Measurements from ENCODE around the gene OR1A2. TPM values are rescaled to one million over a fixed set of nuclear protein-coding genes. Genes with fewer than 3 reads are reported as not detected.

OR1A2 gene
- not detected for total RNA-seq
- long read RNA-seq, result 0 reads

- Histone ChIP-seq H3K4me3 (no peak within 1 kb of the TSS), H3K27ac (replicated peaks) (no peak within 1 kb of the TSS), H3K36me3 (no peaks in the 10 kb centered on the region), H3K27me3 (ENCODE audit: low read depth) (peaks cover 70% of the 10 kb centered on the region), H3K4me1 (no peaks in the 10 kb centered on the region), H3K9me3 (replicated peaks) (peaks cover 17% of the 10 kb centered on the region)
- no peak for DNase-seq
- intact Hi-C loops (cut with micrococcal nuclease), result no loop called here
- TF ChIP-seq, protein P1, sequence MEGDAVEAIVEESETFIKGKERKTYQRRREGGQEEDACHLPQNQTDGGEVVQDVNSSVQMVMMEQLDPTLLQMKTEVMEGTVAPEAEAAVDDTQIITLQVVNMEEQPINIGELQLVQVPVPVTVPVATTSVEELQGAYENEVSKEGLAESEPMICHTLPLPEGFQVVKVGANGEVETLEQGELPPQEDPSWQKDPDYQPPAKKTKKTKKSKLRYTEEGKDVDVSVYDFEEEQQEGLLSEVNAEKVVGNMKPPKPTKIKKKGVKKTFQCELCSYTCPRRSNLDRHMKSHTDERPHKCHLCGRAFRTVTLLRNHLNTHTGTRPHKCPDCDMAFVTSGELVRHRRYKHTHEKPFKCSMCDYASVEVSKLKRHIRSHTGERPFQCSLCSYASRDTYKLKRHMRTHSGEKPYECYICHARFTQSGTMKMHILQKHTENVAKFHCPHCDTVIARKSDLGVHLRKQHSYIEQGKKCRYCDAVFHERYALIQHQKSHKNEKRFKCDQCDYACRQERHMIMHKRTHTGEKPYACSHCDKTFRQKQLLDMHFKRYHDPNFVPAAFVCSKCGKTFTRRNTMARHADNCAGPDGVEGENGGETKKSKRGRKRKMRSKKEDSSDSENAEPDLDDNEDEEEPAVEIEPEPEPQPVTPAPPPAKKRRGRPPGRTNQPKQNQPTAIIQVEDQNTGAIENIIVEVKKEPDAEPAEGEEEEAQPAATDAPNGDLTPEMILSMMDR (IDR thresholded peaks at IDR 0.05; ENCODE audit: borderline replicate concordance), result no peak
Measured at GRCh38 chr17:3197219-3197618, at the start of gene OR1A2. OR1A2 (plus strand) TSS chr17:3197519; CDS start chr17:3197519, 0 bp downstream.

DNA sequence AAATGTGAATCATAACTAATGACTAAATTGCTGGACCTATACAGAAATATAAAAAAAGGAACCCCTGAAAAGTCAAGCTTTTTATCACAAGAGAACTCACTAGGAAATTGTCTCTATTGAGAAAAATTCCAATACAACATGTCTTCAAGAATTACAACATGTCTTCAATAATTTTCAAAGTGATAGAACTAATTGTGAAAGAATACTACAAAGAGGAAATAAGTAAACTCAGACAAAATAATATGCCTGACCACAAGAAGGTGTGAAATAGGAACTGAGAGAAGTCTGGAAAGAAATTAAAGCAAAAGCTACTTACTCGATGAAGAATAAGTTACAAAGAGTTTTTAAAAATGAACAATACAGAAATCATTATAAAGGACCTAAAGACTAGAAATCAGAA lies 40.1 kb upstream of the OR1A2 start:
- intact Hi-C loops (cut with micrococcal nuclease), result no loop called here
- Histone ChIP-seq H3K4me3 (no peak overlapping the region), H3K36me3 (no peaks in the 10 kb centered on the region), H3K9me3 (replicated peaks) (peaks cover 15% of the 10 kb centered on the region), H3K27ac (replicated peaks) (no peak overlapping the region), H3K4me1 (no peaks in the 10 kb centered on the region), H3K27me3 (ENCODE audit: low read depth) (peaks cover 29% of the 10 kb centered on the region)
- TF ChIP-seq, protein P1 (IDR thresholded peaks at IDR 0.05; ENCODE audit: borderline replicate concordance), result no peak
- DNase-seq, result no peak

DNA sequence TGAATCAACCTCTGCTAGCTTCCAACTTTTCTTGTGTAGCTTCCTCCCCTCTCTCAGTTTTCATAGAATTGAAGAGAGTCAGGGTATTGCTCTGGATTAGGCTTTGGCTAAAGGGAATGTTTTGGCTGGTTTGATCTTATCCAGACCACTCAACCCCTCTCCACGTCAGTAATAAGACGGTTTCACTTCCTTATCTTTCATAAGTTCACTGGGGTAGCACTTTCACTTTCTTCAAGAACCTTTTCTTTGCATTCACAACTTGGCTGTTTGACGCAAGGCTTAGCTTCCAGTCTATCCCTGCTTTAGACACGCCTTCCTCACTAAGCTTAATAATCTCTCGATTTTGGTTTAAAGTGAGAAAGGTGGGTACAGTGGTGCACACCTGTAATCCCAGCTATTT lies 29.7 kb upstream of the OR1A2 start:
- H3K36me3 ChIP-seq, result no peaks in the 10 kb centered on the region
- H3K27me3 ChIP-seq (ENCODE audit: low read depth), result peaks cover 56% of the 10 kb centered on the region
- no peak for DNase-seq
- TF ChIP-seq, protein P1 (IDR thresholded peaks at IDR 0.05; ENCODE audit: borderline replicate concordance), result no peak
- no peak overlapping the region for H3K27ac ChIP-seq (replicated peaks)
- no peaks in the 10 kb centered on the region for H3K4me1 ChIP-seq
- intact Hi-C loops (cut with micrococcal nuclease), result no loop called here
- peaks cover 12% of the 10 kb centered on the region for H3K9me3 ChIP-seq (replicated peaks)
- no peak overlapping the region for H3K4me3 ChIP-seq

DNA sequence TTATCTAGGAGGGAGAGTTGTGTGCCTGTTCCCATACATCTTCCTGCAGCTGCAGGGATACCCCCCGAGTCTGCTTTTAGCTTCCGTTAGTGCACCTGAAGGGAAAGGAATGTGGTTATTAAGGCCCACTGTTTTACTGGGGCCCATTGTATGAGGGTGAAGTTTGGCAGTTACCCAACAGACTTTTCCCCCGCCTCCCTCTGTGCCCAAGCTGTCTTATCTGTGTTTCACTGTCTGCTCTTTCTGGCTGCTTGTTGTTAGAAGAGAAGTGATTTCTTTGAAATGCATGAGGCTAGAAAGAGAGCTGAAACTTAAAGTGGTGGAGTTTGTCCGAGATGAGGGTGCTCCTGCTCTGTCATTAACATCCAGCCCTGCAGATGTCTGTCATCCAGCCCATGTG lies 7.4 kb upstream of the OR1A2 start:
- no peak for DNase-seq
- no peaks in the 10 kb centered on the region for H3K36me3 ChIP-seq
- intact Hi-C loops (cut with micrococcal nuclease), result no loop called here
- TF ChIP-seq, protein P1 (IDR thresholded peaks at IDR 0.05; ENCODE audit: borderline replicate concordance), result no peak
- no peaks in the 10 kb centered on the region for H3K9me3 ChIP-seq (replicated peaks)
- H3K4me1 ChIP-seq, result no peaks in the 10 kb centered on the region
- H3K27ac ChIP-seq (replicated peaks), result no peak overlapping the region
- no peak overlapping the region for H3K4me3 ChIP-seq
- peaks cover 52% of the 10 kb centered on the region for H3K27me3 ChIP-seq (ENCODE audit: low read depth)

GRCh38 chr17:3207367-3207766 lies 10.0 kb downstream of the OR1A2 start, which contains the start of gene OR1A1:
OR1A1 (plus strand) TSS chr17:3207667; CDS start chr17:3215621, 7,954 bp downstream.
- Histone ChIP-seq H3K27ac (replicated peaks) (no peak within 1 kb of the TSS), H3K4me1 (no peaks in the 10 kb centered on the region), H3K36me3 (no peaks in the 10 kb centered on the region), H3K4me3 (no peak within 1 kb of the TSS), H3K9me3 (replicated peaks) (peaks cover 22% of the 10 kb centered on the region), H3K27me3 (ENCODE audit: low read depth) (peaks cover 2% of the 10 kb centered on the region)
- DNase-seq, result no peak
- TF ChIP-seq, protein P1 (IDR thresholded peaks at IDR 0.05; ENCODE audit: borderline replicate concordance), result no peak
- intact Hi-C loops (cut with micrococcal nuclease), result no loop called here
